HG03460 (cell line): ENCODE results near the gene PCDH19.
"Not testable (repeated sequence)": the region's sequence is repeated elsewhere in the genome, so short reads cannot be mapped to it uniquely, and the experiment has no call there.

Experiments used
- ATAC-seq: cut with Tn5 transposase; IDR thresholded peaks from one replicate; pipeline ENCODE4 v1.9.1; 2021; ENCODE audit not compliant: unreplicated experiment

The PCDH19 gene

DNA sequence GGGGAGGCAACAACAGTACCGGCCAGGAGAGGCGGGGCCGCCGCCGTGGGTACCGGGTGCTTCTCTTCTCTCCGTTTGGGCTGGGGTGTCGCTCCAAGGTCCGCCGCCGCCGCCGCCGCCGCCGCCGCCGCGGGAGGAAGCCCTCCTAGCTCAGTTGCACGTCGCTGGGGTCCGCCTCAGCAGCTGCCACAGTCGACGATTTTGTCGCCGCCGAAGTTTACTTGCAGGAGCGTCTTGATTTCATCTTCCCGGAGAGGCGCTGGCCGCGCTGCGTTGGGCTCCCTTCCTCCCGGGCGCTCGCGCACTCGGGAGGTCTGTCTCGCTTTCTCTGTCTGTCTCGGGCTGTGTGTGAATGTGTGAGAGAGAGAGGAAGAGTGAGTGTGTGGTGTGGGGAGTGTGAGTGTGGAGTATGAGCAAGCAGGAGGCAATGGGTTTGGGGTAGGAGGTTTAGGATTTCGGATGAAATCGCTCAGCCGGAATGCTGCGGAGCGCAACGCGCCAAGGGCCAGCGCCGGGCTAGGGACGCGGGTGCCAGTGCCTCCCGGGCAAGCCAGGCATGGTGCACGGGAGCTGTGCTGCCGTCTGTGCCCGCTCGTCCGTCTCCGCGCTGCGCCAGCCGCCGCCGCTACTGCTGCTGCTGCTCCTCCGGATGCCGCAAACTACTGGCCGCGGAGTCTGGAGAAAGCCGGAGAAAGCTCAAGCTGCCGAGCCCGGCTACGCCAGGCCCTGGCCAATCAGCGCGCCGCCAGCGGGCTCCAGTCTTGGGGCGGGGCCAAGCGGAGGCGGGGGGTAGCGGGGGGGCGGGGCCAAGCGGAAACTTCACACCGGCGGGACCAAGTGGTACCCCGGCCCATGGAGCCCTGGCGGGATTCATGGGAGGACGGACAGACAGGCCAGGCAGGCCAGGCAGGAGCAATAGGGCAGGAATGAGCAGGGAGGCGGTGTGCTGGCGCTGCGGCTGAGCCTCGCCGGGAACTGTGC lies at the start of gene PCDH19:
TSS of gene PCDH19 (minus strand) at position 664 of the 981 bp plus-strand sequence. CDS start 1,676 bp downstream, outside the sequence.
- ATAC-seq = no peak

DNA sequence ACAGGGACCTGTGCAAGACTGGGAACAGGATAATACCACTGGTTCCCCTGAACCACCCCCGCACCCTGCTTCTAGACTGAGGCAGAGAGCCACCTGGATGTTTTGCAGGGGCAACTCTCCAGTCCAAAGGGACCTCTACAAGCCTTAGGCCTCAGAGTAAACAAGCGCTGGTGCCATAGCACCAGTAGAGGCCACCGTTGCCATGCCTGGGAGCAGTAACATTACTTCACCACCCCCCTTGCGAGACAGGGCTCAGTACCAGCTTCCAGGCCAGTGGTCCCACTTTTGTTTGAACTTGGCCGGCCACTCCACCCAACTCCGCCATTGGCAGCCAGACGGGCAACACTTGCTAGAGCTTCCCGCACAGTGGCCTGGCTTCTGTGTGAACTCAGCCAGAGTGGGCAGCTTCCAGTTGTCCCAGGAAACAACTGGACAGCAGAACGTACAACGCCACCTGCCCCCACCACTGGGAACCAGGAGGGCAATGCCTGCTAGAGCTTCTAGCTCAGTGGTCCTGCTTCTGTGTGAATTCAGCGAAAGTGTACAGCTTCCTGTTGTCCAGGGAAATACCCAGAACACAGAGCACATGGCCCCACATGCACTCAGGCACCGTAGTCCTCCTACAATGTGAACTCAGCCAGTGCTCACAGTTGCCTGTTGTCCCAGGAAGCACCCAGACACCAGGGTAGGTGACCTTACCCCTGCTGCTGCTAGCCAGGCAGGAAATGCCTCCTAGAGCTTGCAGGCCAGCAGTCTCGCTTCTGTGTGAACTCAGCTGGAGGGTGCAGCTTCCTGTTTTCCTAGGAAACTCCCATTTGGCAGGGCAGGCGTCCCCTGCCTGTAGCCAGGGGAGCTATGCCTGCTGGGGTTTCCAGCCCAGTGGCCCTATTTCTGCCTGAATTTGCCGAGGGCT lies 39.9 kb upstream of the PCDH19 start:
- no peak for ATAC-seq

DNA sequence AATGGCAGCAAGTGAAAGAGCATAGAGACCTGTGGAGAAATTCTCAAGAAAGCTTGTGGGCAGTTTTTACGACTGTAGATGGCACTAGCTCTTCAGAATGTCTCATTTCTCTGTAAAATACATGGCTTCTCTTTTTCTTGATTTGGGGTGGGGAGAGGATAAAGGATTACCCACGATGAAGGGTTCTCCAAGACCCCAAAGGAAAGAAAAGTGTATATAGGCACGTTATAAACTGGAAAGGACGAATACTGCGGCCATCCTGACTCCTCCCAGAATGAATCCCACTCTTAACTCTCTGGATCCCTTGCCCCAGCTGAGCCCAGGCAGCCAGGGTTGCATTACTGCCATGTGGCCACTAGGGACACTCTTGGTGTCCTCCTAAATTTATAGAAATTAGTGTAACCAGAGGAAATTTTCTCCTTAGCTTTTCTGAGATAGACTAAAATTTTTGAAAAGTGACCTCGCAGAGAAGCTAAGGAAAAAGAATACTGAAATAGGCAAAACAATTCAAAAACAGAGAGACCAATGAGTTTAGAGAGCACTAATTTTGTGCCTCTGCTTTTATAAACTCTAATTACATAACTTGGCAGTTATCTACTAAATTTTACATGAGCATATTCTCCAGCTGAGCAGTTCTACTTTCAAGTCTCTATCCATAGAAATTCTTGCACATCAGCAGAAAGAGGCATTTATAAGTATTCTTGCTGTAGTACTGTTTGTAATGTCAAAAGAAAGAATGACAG lies 37.8 kb upstream of the PCDH19 start:
- ATAC-seq = no peak

- ATAC-seq = no peak
Measured at GRCh38 chrX:100445593-100445992, 35.5 kb upstream of the PCDH19 start.

DNA sequence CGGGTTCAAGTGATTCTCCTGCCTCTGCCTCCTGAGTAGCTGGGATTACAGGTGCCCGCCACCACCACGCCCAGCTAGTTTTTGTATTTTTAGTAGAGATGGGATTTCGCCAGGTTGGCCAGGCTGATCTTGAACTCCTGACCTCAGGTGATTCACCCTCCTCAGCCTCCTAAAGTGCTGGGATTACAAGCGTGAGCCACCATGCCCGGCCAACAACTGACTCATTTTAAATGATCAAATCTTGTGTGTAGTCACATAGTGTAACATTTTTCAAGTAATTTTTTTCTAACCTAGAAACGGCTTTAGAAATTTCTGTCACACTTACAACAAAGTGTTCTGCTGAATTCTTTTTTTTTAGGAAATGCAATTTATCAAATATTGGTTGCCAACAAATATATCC lies 31.2 kb upstream of the PCDH19 start:
- not testable (repeated sequence) for ATAC-seq

- no peak for ATAC-seq
Measured at GRCh38 chrX:100440006-100440405, 29.9 kb upstream of the PCDH19 start.

GRCh38 chrX:100435726-100436125 lies 25.7 kb upstream of the PCDH19 start:
- no peak for ATAC-seq

DNA sequence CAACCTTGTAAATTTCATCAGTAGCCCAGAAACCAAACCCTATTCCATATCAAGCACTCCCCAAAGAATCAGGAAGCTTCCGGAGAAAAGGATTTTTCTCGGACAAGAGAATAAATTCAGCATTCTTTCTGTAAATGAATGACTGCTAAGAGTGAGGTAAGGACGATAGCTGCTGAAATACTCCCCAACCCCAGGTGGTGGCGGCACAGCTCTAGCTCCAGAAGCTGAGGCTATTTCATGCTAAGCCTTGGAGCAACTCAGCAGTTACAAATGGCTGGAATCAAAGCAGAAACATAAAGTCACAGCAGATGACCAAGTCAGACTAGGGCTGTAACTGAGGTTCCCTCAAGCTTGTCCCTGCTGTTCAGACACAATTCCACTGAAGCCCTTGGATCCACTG lies 13.9 kb upstream of the PCDH19 start:
- ATAC-seq = no peak

- ATAC-seq = no peak
Measured at GRCh38 chrX:100418556-100418955, 8.5 kb upstream of the PCDH19 start.

GRCh38 chrX:100417681-100418080 lies 7.6 kb upstream of the PCDH19 start:
- ATAC-seq = no peak

GRCh38 chrX:100413229-100413628 lies 3.2 kb upstream of the PCDH19 start:
- ATAC-seq = no peak

GRCh38 chrX:100411802-100412715 lies 2.0 kb upstream of the PCDH19 start:
- ATAC-seq = no peak

- no peak for ATAC-seq
Measured at GRCh38 chrX:100410901-100411801, 1.1 kb upstream of the PCDH19 start.

DNA sequence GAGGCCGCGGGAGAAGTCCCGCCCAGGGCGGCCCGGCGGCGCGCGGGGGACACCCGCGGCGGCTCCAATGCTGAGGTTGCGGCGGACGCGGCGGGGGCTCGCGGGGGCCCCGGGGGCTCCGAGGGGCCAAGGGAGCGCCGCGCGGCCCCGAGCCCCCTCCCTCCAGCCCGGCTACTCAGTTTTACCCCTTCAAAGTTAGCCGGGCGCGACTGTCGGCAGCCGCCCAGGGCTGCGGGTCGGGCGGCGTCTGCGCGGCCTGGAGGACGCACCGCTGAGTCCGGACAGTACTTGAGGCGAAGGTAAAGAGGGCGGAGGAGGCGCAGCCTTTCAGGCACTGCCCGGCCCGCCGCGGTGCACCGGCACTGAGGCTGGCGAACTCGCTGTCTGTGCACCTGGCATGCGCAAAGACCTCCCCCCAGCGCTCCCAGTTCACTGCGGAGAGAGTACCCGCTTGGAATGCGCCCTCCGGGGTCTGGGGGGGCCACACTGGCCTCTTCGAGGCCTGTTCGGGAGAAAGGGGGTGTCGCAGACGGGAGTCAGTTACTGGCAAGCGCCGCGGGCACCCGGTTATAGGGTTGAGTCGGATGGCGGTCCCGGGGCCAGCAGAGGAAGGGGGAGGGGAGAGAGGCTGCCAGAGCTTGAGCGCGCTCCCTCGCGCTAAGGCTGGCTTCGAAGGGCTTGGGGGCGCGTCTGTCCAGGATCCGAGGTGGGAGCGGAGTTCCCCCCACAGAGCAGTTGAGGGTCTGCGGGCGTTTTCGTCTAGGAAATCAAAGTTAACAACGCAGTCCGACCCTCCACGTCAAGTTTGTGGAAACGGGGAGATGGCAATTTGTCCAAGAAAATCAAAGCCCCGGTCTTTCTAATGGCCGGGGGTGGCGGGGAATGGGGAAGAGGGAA lies 1.1 kb downstream of the PCDH19 start:
- no peak for ATAC-seq

DNA sequence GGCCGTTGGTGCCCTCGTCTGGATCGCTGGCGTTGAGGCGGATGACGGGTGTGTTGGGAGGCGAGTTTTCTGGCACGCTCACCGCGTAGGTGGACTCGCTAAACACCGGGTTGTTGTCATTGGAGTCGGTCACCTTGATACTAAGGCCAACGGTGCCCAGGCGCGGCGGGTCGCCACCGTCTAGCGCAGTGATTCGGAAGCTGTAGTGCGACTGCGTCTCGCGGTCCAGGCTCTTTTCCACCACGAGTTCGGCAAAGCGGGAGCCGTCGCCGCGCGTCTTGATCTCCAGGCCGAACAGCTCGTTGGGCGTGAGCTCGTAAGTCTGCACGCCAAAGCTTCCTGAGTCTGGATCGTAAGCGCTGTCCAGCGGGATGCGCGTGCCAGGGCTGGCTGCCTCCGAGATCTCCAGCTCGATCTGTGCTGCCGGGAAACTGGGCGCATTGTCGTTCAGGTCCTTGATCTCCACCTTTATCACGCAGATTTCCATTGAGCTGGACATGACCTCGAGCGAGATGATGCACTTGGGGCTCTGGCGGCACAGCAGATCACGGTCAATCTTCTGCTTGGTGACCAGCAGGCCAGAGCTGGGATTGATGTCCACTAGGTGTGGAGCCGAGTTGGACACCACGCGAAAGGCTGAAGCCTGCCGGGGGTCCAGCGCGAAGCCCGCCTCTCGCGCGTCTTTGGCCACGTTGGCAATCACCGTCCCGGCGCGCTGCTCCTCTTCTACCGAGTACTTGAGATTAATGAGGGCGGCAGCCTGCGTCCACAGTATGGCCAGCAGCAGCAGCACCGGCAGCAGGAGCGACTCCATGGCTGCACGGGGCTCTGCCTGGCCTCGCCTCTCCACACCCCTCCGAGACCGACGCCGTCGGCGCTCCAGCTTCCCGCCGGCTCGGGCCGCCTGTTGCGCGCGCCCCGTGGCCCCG lies 2.0 kb downstream of the PCDH19 start:
- no peak for ATAC-seq

DNA sequence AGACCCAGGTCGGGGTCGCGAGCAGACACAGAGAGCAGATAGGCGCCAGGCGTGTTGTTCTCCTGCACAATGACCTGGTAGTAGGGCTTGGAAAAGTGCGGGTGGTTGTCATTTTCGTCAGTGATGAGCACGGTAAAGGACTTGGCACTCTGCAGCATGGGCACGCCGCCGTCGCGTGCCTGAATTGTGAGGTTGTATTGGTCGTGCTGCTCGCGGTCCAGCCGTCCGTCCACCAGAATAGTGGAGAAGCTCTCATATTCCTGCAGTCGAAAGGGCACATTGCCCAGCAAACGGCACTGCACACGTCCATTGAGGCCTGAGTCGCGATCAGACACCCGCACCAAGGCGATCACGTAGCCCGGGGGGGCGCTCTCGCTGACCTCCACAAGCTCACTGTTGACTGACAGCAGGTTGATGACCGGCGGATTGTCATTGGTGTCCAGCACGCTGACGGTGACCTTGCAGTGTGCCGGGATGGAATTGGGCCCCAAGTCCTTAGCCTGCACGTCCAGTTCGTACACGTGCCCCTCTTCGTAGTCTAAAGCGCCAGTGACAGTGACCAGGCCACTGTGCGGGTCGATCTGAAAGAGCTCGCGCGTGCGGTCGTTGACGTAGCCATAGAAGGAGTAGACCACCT lies 2.8 kb downstream of the PCDH19 start:
- ATAC-seq = no peak
